CD14-positive monocyte (primary cell): ENCODE measurements around the gene ITGB8. TPM values are rescaled to one million over a fixed set of nuclear protein-coding genes. Genes with fewer than 3 reads are reported as not detected.

Experiments
- DNase-seq, 3 donors: peaks; one replicate each; pipeline ENCODE4 v3.0.0-alpha.2; 2011 to 2022
- H2AFZ ChIP-seq: 2 replicates; pipeline ENCODE4 v1.6.0; 2012; ENCODE audit warnings: mild to moderate bottlenecking, low read depth, low read length, inconsistent platforms; ENCODE audit not compliant: insufficient read depth, poor library complexity, severe bottlenecking
- H3K27ac ChIP-seq, 2 donors: 1 replicate in 1 of 2; 2 replicates in 1 of 2; pipeline ENCODE4 v1.5.1; 2012 to 2013; ENCODE audit warnings: low read length in 2 of 2, control low read depth in 1 of 2, inconsistent platforms in 1 of 2, low read depth in 1 of 2, mild to moderate bottlenecking in 1 of 2
- H3K27me3 ChIP-seq, 2 donors: one replicate each; pipeline versions ENCODE4 v1.6.0 to v1.6.1; 2011 to 2013; ENCODE audit warnings: low read length in 2 of 2; ENCODE audit not compliant: control insufficient read depth in 2 of 2, insufficient read depth in 2 of 2
- H3K36me3 ChIP-seq, 2 donors: replicated peaks in 1 of 2; 1 replicate in 1 of 2; 2 replicates in 1 of 2; pipeline versions ENCODE4 v1.5.1 to v1.6.1; 2012 to 2013; ENCODE audit warnings: low read length in 2 of 2, control low read depth in 1 of 2, inconsistent platforms in 1 of 2, mild to moderate bottlenecking in 1 of 2; ENCODE audit not compliant: insufficient read depth in 2 of 2, control insufficient read depth in 1 of 2
- H3K4me1 ChIP-seq, 2 donors: 1 replicate in 1 of 2; 2 replicates in 1 of 2; pipeline versions ENCODE4 v1.5.1 to v1.6.1; 2012 to 2013; ENCODE audit warnings: low read length in 2 of 2, control low read depth in 1 of 2, inconsistent platforms in 1 of 2, mild to moderate bottlenecking in 1 of 2, moderate library complexity in 1 of 2; ENCODE audit not compliant: insufficient read depth in 2 of 2, control insufficient read depth in 1 of 2
- H3K4me2 ChIP-seq: replicated peaks from 2 replicates; pipeline ENCODE3; 2012; ENCODE audit warnings: low read length, moderate library complexity, mild to moderate bottlenecking; ENCODE audit not compliant: poor library complexity, severe bottlenecking; ENCODE audit errors: extremely low read depth
- H3K4me3 ChIP-seq, 3 experiments: fragments of 200-600 bp in 1 of 3; sonication (generic) in 1 of 3; replicated peaks in 1 of 3; 1 replicate in 2 of 3; 2 replicates in 1 of 3; pipeline ENCODE4 v1.5.1; 2011 to 2013; ENCODE audit warnings: low read length in 3 of 3, mild to moderate bottlenecking in 3 of 3, control low read depth in 2 of 3, low read depth in 2 of 3, inconsistent platforms in 1 of 3, moderate library complexity in 1 of 3
- H3K79me2 ChIP-seq: 2 replicates; pipeline ENCODE4 v1.6.0; 2012; ENCODE audit warnings: mild to moderate bottlenecking, control low read depth, inconsistent platforms, low read length, moderate library complexity; ENCODE audit not compliant: insufficient read depth
- H3K9ac ChIP-seq: 2 replicates; pipeline ENCODE4 v1.6.0; 2017; ENCODE audit warnings: low read length, mild to moderate bottlenecking; ENCODE audit not compliant: insufficient read depth, poor library complexity, severe bottlenecking
- H3K9me3 ChIP-seq, 2 donors: replicated peaks in 1 of 2; 1 replicate in 1 of 2; 2 replicates in 1 of 2; pipeline versions ENCODE4 v1.5.1 to v1.6.1; 2012 to 2013; ENCODE audit warnings: low read length in 2 of 2, control low read depth in 1 of 2; ENCODE audit not compliant: control insufficient read depth in 1 of 2, insufficient read depth in 1 of 2
- H4K20me1 ChIP-seq: 2 replicates; pipeline ENCODE4 v1.6.0; 2012; ENCODE audit warnings: mild to moderate bottlenecking, low read length, control low read depth, moderate library complexity; ENCODE audit not compliant: insufficient read depth
- H3K27ac Mint-ChIP-seq, 7 donors: one replicate each; pipeline ENCODE4 v1.8.0; 2020; ENCODE audit warnings: mild to moderate bottlenecking in 7 of 7, mixed read lengths in 7 of 7, moderate library complexity in 6 of 7, inconsistent platforms in 2 of 7
- H3K27me3 Mint-ChIP-seq, 3 donors: one replicate each; pipeline ENCODE4 v1.8.0; 2021 to 2022; ENCODE audit warnings: low read depth in 3 of 3, mild to moderate bottlenecking in 3 of 3, mixed read lengths in 3 of 3, moderate library complexity in 3 of 3, inconsistent platforms in 1 of 3
- H3K36me3 Mint-ChIP-seq, 2 donors: one replicate each; pipeline ENCODE4 v1.8.0; 2020; ENCODE audit warnings: mixed read lengths in 2 of 2, inconsistent platforms in 1 of 2, mild to moderate bottlenecking in 1 of 2
- H3K4me1 Mint-ChIP-seq: one replicate; pipeline ENCODE4 v1.8.0; 2020; ENCODE audit warnings: mild to moderate bottlenecking, mixed read lengths
- H3K4me3 Mint-ChIP-seq, 2 donors: one replicate each; pipeline ENCODE4 v1.8.0; 2020; ENCODE audit warnings: mild to moderate bottlenecking in 2 of 2, mixed read lengths in 2 of 2, moderate library complexity in 1 of 2
- H3K9me3 Mint-ChIP-seq, 7 donors: one replicate each; pipeline ENCODE4 v1.8.0; 2020 to 2022; ENCODE audit warnings: mixed read lengths in 7 of 7, mild to moderate bottlenecking in 6 of 7, moderate library complexity in 6 of 7, inconsistent platforms in 2 of 7
- CTCF ChIP-seq: fragments of 200-600 bp; IDR thresholded peaks from one replicate; pipeline ENCODE4 v1.8.0; 2022; ENCODE audit warnings: antibody characterized with exemption, mild to moderate bottlenecking
- WGBS: methylation state at CpG from one replicate; pipeline ENCODE4 v1.1.5; 2013; ENCODE audit warnings: missing lambda C conversion rate; ENCODE audit not compliant: insufficient coverage; 5-methylcytosine and 5-hydroxymethylcytosine counted together
- intact Hi-C, 2 donors: fragments of 100-400 bp; cut with micrococcal nuclease; formaldehyde crosslinking; loops; one replicate each; pipeline versions ENCODE4 v1.15.0 to v1.15.1; 2023
- polyA plus RNA-seq, 3 donors: library from polyadenylated mRNA; depleted of rRNA in 1 of 3; unstranded in 2 of 3; stranded (reverse) in 1 of 3; fragments of 300-500 nt in 2 of 3; fragments of >200 nt in 1 of 3; fragmentation: Illumina TruSeq in 2 of 3; gene quantifications; 1 replicate in 2 of 3; 2 replicates in 1 of 3; pipeline ENCODE4 v1.2.3, GENCODE V29; 2012 to 2021

The ITGB8 gene
- polyA plus RNA-seq, 3 donors: 0.01 to 0.28 (median 0.19) TPM

GRCh38 chr7:20326342-20326741 is 4.4 kb upstream of the ITGB8 start:
- intact Hi-C loops: no loop called here
- H3K9me3 ChIP-seq: no peaks in the 10 kb centered on the region
- peaks cover 17% of the 10 kb centered on the region for H3K4me1 Mint-ChIP-seq
- H2AFZ ChIP-seq: no peak overlapping the region
- H3K4me1 ChIP-seq: peaks cover 14 to 21% of the 10 kb centered on the region in 2 donors
- no peak overlapping the region for H3K4me3 ChIP-seq
- no peaks in the 10 kb centered on the region for H3K79me2 ChIP-seq
- peaks cover 11 to 24% (median 14%) of the 10 kb centered on the region in 3 donors for H3K27me3 Mint-ChIP-seq
- H3K4me3 Mint-ChIP-seq: no peak overlapping the region
- H4K20me1 ChIP-seq: no peaks in the 10 kb centered on the region
- H3K4me2 ChIP-seq: no peak overlapping the region
- peaks cover 3 to 10% of the 10 kb centered on the region in 2 donors for H3K27me3 ChIP-seq
- WGBS: 67% methylated on average over 2 of the region's 4 CpGs
- peak in 1 of 3 donors; percentile 36 for DNase-seq
- TF ChIP-seq CTCF: no peak
- H3K36me3 ChIP-seq: no peaks in the 10 kb centered on the region
- peaks cover 0 to 6% (median 2%) of the 10 kb centered on the region in 7 donors for H3K9me3 Mint-ChIP-seq
- no peak overlapping the region for H3K9ac ChIP-seq
- H3K36me3 Mint-ChIP-seq: peaks cover 2 to 3% of the 10 kb centered on the region in 2 donors
- no peak overlapping the region for H3K27ac ChIP-seq
- no peak overlapping the region for H3K27ac Mint-ChIP-seq

GRCh38 chr7:20327055-20327454 is 3.6 kb upstream of the ITGB8 start:
- H3K36me3 ChIP-seq: no peaks in the 10 kb centered on the region
- no peak overlapping the region for H3K27ac ChIP-seq
- peaks cover 6 to 7% of the 10 kb centered on the region in 2 donors for H3K36me3 Mint-ChIP-seq
- no peaks in the 10 kb centered on the region for H3K9me3 ChIP-seq
- no peaks in the 10 kb centered on the region for H4K20me1 ChIP-seq
- no peak overlapping the region for H3K9ac ChIP-seq
- H3K27me3 Mint-ChIP-seq: peaks cover 16 to 31% (median 19%) of the 10 kb centered on the region in 3 donors
- H2AFZ ChIP-seq: no peak overlapping the region
- H3K79me2 ChIP-seq: no peaks in the 10 kb centered on the region
- intact Hi-C loops: no loop called here
- TF ChIP-seq CTCF: no peak
- no peak overlapping the region for H3K4me2 ChIP-seq
- DNase-seq: no peak
- H3K4me3 ChIP-seq: no peak overlapping the region
- no peak overlapping the region for H3K4me3 Mint-ChIP-seq
- peaks cover 7 to 15% of the 10 kb centered on the region in 2 donors for H3K27me3 ChIP-seq
- peaks cover 18 to 28% of the 10 kb centered on the region in 2 donors for H3K4me1 ChIP-seq
- no CpG with 5 or more reads among the region's 1 CpG for WGBS
- peaks cover 0 to 7% (median 3%) of the 10 kb centered on the region in 7 donors for H3K9me3 Mint-ChIP-seq
- H3K4me1 Mint-ChIP-seq: peaks cover 22% of the 10 kb centered on the region
- no peak overlapping the region for H3K27ac Mint-ChIP-seq
